ENCODE data around the gene PRR12. TPM values are rescaled to one million over a fixed set of nuclear protein-coding genes. Genes with fewer than 3 reads are reported as not detected.

PRR12 gene
- total RNA-seq, 1 donor from 2014 or later: 42.7 TPM

DNA sequence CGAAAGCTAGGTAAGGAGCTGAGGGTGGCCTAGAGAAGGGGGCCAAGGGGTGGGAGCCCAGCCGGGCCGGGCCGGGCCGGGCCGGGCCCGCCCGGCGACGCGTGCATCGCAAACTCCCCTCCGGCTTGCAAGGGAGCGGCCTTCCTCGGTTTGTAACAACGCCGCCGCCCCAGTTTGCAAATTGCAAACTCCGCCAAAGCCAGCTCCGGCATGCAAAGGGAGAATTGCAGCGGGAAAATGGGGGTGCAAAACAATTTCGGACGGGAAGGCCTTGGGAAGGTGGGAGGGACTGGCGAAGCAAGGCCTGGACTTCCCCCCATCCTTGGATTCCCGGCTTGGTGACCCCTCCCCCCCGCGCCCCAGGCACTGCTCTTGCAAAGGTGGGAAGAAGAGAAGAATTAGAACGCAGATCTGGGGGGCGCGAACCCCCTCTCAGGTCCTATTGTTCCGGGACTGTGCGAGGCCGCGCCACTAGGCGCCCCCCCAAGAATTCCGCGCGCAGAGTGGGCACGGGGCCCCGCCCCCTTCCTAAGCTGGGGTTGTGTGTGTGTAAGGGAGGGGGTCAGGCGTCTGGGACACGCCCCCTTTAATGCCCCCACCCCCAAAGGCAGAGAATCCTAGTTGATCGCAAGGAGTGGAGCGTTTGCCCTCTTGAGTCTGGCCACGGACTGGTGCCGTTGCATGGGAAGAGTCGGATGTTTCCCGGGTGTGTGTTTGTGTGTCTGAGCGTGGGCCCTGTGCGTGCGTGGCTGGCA, 926 bp downstream of the PRR12 start:
- no peak for DNase-seq (ENCODE audit: low spot score)

DNA sequence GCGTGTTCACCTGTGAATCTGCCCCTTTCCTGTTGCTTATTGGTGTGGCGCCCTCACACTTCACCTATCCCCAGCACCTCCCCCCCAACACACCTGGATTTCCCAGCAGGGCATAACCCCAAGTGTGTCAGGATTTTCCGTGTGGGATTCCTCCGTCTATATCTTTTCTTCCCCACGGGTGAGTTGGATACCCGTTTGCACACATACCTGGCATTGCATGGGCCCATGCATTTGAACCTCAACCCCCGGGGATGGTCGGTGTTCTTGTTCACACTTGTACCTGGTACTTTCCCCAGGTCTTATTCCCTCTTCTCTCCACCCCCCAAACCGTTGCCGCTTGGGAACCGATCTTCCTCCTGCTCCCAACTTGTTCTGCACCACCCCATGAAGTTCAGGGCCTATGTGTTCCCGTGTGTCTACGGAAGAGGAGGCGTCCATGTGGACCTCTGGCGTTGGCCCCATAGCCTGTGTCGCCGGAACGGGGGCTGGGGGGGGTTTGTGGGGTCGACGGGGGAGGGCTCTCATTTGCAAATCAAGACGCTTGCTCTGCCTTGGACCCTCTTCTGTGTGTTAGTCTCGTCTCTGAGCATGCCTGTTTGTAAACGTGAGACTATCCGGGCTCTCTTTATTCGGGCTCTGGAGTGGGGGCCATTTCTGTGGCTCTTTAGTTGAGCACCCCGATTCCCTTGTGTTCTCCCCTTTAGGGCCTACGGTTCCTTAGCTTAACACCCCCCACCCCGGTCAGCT, 1.7 kb downstream of the PRR12 start:
- no peak for DNase-seq (ENCODE audit: low spot score)

DNA sequence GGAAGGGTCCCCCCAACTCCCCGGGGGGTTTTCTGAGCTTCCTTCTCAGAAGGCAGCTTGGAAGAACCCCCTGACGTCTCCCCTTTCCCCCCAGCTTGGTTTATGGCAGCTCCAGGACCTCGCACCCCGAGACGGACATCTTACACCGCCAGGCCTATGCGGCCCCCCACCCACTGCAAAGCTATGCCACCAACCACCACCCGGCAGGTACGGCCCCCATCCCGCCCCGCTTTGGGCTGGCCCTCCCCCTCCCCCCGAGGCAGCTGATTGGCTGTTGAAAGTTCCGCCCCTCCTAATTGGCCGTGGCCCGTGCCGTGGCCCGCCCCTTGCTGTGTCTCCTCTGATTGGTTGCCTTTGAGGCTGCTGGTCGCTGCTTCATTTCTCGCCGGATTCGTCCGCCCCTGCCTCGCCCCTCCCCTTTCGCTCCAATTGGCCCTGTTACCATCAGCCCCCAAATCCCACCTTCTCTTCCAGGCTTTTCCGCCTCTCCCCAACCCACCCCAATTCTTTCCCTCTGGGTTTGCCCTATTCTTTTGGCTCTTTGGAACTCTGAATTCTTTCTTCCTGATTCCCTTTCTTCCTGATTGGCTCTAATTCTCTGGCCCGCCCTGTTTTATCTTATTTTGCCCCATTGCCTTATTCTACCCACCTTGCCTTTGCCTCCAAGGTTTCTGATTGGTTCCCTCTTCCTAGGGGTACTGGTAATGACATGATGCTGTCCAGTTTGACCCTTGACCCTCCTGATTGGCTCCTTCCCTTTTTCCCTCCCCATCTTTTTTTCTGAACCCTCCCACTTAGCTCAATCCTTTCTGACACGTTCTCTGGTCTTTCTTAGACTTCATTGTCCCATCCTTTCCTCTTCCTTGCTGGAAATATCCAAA, 2.5 kb downstream of the PRR12 start:
- DNase-seq (ENCODE audit: low spot score): peak; percentile 94

DNA sequence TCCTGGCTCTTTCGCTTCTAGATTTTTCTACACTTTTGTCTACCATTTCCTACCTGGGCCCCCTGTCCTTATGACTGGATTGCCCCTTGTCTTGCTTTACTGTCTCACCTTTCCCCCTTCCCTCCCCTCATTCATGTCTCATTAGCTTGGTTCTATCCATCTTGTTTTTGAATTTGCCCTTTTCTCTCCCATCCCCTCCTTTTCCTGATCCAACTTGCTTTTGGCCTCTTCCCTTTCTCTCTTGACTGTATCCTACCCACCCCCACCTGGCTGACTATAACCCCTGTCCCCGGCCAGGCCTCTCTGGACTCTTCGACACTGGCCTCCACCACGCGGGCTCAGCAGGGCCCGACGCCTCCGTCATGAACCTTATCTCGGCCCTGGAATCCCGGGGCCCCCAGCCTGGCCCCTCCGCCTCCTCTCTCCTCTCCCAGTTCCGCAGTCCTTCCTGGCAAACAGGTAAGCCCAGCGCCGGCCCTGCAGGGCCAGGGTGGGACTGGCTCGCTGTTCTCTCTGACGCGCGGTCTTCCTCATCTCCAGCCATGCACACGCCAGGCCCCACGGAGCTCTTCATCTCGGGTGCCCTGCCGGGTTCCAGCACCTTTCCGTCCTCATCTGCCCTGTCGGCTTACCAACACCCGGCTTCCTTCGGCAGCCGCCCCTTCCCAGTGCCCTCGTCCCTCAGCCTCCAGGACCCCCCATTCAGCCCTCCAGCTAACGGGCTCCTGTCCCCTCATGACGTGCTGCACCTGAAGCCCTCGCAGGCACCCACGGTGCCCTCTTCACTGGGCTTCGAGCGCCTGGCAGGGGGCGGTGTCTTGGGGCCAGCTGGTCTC, 3.4 kb downstream of the PRR12 start:
- no peak for DNase-seq (ENCODE audit: low spot score)

DNA sequence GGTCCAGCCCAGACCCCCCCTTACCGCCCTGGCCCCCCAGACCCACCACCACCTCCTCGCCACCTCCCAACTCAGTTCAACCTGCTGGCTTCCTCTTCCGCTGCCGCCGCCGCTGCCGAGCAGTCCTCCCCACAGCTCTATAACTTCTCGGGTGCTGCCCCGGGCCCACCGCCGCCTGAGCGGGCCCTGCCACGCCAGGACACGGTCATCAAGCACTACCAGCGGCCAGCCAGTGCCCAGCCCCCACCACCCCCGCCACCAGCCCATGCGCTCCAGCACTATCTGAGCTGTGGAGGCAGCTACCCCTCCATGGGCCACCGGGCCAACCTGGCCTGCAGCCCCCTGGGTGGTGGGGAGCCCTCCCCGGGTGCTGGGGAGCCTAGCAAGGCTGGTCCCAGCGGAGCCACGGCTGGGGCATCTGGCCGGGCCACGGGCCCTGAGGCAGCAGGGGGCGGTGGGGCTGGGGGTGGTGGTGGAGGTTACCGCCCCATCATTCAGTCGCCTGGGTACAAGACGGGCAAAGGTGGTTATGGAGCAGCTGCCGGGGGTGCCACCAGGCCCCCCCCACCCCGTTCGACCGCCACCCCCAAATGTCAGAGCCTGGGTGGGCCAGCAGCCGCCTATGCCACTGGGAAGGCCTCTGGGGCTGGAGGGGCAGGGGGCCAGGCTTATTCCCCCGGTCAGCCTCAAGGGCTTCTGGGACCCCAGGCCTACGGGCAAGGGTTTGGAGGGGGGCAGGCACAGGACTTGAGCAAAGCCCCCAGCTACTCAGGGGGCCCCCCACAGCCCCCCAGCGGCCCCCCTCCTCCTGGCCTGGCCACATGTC, 4.2 kb downstream of the PRR12 start:
- no peak for DNase-seq (ENCODE audit: low spot score)

DNA sequence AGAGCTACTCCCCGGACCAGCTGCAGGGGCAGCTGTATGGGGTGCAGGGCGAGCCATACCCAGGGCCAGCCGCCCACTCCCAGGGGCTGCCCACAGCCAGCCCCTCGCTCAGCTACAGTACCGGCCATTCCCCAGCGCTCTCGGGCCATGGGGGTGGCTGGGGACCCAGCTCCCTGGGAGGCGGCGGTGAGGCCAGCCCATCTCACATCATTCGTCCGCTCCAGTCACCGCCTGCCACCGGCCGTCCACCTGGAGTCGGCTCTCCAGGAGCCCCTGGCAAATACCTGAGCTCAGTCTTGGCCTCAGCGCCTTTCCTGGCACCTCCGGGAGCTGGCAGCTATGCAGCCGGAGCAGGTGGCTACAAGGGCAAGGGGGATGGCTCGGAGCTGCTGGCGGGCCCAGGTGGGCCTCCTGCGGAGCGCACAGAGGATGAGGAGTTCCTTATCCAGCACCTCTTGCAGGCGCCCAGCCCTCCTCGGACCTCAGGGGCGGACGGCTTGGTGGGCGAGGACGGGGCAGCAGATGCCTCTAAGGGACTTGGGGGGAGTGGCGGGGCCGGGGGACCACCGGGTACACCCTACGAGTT, 4.9 kb downstream of the PRR12 start:
- DNase-seq (ENCODE audit: low spot score): no peak

DNA sequence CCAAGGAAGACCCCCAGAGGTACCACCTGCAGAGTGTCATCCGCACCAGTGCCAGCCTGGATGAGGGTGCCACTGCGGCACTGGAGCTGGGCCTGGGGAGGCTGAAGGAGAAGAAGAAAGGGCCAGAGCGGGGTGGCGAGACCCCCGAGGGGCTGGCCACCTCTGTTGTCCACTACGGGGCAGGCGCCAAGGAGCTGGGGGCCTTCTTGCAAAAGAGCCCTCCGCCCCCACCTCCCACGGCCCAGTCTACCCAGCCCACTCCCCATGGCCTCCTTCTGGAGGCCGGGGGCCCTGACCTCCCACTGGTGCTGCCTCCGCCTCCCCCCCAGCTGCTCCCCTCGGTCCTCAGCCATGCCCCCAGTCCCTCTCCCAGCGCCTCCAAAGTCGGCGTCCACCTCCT, 5.4 kb downstream of the PRR12 start:
- no peak for DNase-seq (ENCODE audit: low spot score)

DNA sequence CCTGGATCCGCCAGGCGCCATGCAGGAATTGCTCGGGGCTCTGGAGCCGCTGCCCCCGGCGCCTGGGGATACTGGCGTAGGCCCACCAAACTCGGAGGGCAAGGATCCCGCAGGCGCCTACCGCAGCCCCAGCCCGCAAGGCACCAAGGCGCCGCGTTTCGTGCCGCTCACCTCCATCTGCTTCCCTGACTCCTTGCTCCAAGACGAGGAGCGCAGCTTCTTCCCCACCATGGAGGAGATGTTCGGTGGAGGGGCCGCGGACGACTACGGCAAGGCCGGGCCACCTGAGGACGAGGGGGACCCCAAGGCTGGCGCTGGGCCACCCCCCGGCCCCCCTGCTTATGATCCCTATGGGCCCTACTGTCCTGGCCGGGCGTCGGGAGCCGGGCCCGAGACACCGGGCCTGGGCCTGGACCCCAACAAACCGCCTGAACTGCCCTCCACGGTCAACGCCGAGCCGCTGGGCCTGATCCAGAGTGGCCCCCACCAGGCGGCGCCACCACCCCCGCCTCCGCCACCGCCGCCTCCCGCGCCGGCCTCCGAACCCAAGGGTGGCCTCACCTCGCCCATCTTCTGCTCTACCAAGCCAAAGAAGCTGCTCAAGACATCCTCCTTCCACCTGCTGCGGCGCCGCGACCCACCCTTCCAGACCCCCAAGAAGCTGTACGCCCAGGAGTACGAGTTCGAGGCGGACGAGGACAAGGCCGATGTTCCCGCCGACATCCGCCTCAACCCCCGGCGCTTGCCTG, 6.1 kb downstream of the PRR12 start:
- DNase-seq (ENCODE audit: low spot score): no peak

- DNase-seq (ENCODE audit: low spot score): no peak
These were observed 6.7 kb downstream of the PRR12 start for GRCh38 chr19:49597703-49597974.

DNA sequence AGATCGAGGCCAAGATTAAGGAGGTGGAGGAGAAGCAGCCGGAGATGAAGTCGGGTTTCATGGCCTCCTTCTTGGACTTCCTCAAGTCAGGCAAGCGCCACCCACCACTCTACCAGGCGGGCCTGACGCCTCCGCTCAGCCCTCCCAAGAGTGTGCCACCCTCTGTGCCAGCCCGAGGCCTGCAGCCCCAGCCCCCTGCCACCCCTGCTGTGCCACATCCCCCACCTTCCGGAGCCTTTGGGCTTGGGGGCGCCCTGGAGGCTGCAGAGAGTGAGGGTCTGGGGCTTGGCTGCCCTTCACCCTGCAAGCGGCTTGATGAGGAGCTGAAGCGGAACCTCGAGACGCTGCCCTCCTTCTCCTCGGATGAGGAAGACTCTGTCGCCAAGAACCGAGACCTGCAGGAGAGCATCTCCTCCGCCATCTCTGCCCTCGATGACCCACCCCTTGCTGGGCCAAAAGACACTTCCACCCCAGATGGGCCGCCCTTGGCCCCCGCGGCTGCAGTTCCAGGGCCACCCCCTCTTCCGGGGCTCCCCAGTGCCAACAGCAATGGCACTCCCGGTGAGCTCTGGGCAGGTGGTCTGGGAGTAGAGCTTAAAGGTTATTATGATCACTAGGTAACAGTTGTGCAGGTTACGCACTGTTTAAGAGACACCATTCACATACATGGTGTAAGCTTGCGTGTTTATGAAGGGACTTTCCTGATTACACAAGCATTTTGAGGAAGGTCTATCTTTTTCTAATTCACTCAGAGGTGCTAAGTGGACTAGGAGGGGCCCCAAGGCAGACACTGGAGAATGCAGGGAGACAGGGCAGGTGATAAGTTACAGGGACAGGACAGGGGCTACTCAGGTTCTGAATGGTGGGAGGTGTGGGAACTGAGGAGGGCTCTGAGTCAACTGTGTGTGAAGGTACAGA, 8.7 kb downstream of the PRR12 start:
- DNase-seq (ENCODE audit: low spot score): no peak

GRCh38 chr19:49601482-49602038, 10.6 kb downstream of the PRR12 start:
- DNase-seq (ENCODE audit: low spot score): no peak

- DNase-seq (ENCODE audit: low spot score): no peak
These were observed 11.8 kb downstream of the PRR12 start for GRCh38 chr19:49602806-49603205.

DNA sequence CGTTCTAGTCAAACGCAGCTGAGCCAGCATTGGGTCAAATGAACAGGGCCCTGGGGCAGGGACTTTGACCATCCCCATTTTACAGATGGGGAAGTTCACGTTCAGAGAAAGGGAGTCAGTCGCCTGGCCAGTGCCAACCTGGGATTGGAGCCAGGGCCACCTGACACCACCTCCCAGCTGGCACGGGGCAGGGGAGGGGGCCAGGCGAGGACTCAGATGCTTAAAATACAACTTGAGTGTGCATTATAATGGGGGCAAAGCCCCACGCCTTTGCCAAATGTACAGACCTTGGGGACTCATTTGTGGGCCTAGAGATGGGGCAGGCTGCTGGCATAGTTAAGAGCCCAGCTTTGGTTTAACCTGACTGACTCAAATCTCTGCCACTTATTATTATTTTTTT, 14.6 kb downstream of the PRR12 start:
- DNase-seq (ENCODE audit: low spot score): no peak

- DNase-seq (ENCODE audit: low spot score): no peak
These were observed 18.6 kb downstream of the PRR12 start for GRCh38 chr19:49609499-49610092.

DNA sequence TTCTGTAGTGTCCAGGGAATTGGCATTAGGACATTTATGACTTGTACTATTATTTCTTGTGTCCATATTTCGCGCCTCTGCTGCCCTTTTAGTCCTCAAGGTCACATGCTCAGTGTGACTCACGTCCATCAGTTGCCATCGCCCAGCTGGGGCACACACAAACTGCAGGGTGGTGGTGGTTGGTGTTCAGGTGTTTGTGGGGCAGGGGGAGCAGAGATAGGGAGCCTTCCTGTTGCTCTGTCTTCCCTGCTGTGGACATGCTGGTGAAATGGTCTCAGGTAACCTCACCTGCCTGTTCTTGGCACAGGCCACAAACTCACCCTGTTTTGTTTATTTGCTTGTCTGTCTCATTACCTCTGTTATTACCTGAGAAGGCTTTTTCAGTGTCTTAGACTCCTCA, 22.4 kb downstream of the PRR12 start:
- no peak for DNase-seq (ENCODE audit: low spot score)

DNA sequence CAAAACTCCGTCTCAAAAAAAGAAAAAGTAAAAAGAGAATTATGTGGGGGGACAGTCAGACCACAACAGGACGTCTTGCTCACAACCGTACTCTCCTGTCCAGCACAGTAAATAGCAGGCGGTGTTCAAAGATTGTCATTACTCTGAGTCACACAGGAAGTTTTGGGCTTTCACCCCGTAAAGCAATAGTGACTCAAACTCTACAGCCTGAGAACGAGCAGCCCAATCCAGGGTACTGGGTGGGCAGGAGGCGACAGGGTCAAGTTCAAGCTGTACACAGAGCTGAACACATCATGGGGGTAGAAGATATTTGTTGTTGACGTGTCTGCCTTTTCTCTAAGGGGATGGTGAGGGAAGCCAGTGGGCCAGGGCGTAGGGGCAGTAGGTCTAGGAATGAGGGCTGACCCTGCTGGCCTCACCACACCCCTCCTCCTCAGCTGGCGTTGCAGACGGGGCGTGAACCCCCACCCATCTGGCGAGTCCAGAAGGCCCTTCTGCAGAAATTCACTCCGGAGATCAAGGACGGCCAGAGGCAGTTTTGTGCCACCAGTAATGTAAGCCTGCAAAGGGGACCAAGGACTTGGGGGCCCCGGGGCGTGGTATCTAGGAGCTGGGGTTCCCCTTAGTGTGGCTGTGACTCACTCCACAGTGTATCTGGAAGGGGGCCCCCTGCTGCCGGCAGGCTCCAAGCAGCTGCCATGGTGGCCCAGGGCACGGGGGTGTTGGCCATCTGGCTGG, 23.3 kb downstream of the PRR12 start:
- DNase-seq (ENCODE audit: low spot score): no peak

- DNase-seq (ENCODE audit: low spot score): no peak
These were observed 24.9 kb downstream of the PRR12 start for GRCh38 chr19:49615861-49616260.

Data from mucosa of gallbladder (tissue), 1 donor.